Gastroesophageal sphincter (tissue), 4 donors: ENCODE results near the gene PCDHA12. TPM values are rescaled to one million over a fixed set of nuclear protein-coding genes. Genes with fewer than 3 reads are reported as not detected.
A peak's percentile ranks its signal among the peaks of the same experiment; 100 is the strongest.

Experiments
- ATAC-seq: fragments of 150-250 bp; one replicate; pipeline ENCODE4 v1.9.1; 2016; ENCODE audit warnings: mild to moderate bottlenecking, moderate library complexity
- H3K27ac ChIP-seq, 4 donors: fragments of 200-600 bp; sonication (generic) in 3 of 4; 1 replicate in 3 of 4; 2 replicates in 1 of 4; pipeline ENCODE4 v1.5.1; 2016 to 2019
- H3K27me3 ChIP-seq: fragments of 200-600 bp; sonication (generic); one replicate; pipeline ENCODE4 v1.5.1; 2019
- H3K36me3 ChIP-seq, 2 donors: fragments of 200-600 bp; sonication (generic); one replicate each; pipeline ENCODE4 v1.5.1; 2019; ENCODE audit warnings: control low read depth in 1 of 2
- H3K4me1 ChIP-seq, 3 donors: fragments of 200-600 bp; sonication (generic); 1 replicate in 2 of 3; 2 replicates in 1 of 3; pipeline ENCODE4 v1.5.1; 2016 to 2019; ENCODE audit warnings: control low read depth in 2 of 3
- H3K4me3 ChIP-seq, 2 donors: fragments of 200-600 bp; sonication (generic); one replicate each; pipeline ENCODE4 v1.5.1; 2019; ENCODE audit warnings: mild to moderate bottlenecking in 1 of 2, moderate library complexity in 1 of 2
- H3K9me3 ChIP-seq, 3 donors: fragments of 200-600 bp; sonication (generic); one replicate each; pipeline ENCODE4 v1.5.1; 2017 to 2019; ENCODE audit warnings: control low read depth in 2 of 3
- EP300 ChIP-seq: sonication (generic); formaldehyde crosslinking; IDR thresholded peaks from one replicate; pipeline ENCODE4 v1.6.1; 2017; ENCODE audit warnings: antibody characterized with exemption, mild to moderate bottlenecking
- POLR2A ChIP-seq, 2 donors: fragments of 450-650 bp; IDR thresholded peaks; one replicate each; pipeline ENCODE4 v1.6.1; 2017; ENCODE audit warnings: antibody characterized with exemption in 2 of 2, mild to moderate bottlenecking in 2 of 2, moderate library complexity in 1 of 2
- POLR2AphosphoS5 ChIP-seq: sonication (generic); formaldehyde crosslinking; IDR thresholded peaks from one replicate; pipeline ENCODE4 v1.6.1; 2017; ENCODE audit warnings: antibody characterized with exemption
- WGBS, 2 donors: methylation state at CpG; one replicate each; pipeline ENCODE4 v1.1.5; 2018; ENCODE audit warnings: low coverage in 1 of 2; 5-methylcytosine and 5-hydroxymethylcytosine counted together
- total RNA-seq, 4 donors: library from RNA; depleted of rRNA; stranded (reverse); fragments of >200 nt; gene quantifications; one replicate each; pipeline ENCODE4 v1.1.0, GENCODE V29; 2016
- TF ChIP-seq, protein P1 (sequence below), 4 experiments: fragments of 200-600 bp in 2 of 4; fragments of 450-650 bp in 2 of 4; sonication (generic) in 1 of 4; IDR thresholded peaks; one replicate each; pipeline ENCODE4 v1.5.1; 2017 to 2019; ENCODE audit warnings: antibody characterized with exemption in 4 of 4, mild to moderate bottlenecking in 2 of 4, moderate library complexity in 2 of 4

The PCDHA12 gene
- total RNA-seq, 4 donors from 2014 or later, result 0.54 to 4.7 (median 1.5) TPM

DNA sequence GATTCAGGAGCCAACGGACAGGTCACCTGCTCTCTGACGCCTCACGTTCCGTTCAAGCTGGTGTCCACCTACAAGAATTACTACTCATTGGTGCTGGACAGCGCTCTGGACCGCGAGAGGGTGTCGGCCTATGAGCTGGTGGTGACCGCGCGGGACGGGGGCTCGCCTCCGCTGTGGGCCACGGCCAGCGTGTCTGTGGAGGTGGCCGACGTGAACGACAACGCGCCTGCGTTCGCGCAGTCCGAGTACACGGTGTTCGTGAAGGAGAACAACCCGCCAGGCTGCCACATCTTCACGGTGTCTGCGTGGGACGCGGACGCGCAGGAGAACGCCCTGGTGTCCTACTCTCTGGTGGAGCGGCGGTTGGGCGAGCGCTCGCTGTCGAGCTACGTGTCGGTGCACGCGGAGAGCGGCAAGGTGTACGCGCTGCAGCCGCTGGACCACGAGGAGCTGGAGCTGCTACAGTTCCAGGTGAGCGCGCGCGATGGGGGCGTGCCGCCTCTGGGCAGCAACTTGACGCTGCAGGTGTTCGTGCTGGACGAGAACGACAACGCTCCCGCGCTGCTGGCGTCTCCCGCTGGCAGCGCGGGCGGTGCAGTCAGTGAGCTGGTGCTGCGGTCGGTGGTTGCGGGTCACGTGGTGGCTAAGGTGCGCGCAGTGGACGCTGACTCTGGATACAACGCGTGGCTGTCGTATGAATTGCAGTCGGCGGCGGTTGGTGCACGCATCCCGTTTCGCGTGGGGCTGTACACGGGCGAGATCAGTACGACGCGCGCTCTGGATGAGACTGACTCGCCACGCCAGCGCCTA is 17.7 kb upstream of the PCDHA12 start:
- peaks cover 0 to 71% (median 0%) of the 10 kb centered on the region in 3 donors for H3K9me3 ChIP-seq
- H3K4me1 ChIP-seq, result no peaks in the 10 kb centered on the region
- 35 to 55% methylated on average over 4 to 19 of the region's 94 CpGs for WGBS, 2 donors
- no peak overlapping the region for H3K27ac ChIP-seq
- ATAC-seq, result no peak
- no peaks in the 10 kb centered on the region for H3K36me3 ChIP-seq
- H3K27me3 ChIP-seq, result peaks cover 86% of the 10 kb centered on the region
- H3K4me3 ChIP-seq, result no peak overlapping the region
- TF ChIP-seq EP300 (no peak), POLR2AphosphoS5 (no peak), POLR2A (IDR thresholded peaks at IDR 0.05) (no peak)
- TF ChIP-seq, protein P1, sequence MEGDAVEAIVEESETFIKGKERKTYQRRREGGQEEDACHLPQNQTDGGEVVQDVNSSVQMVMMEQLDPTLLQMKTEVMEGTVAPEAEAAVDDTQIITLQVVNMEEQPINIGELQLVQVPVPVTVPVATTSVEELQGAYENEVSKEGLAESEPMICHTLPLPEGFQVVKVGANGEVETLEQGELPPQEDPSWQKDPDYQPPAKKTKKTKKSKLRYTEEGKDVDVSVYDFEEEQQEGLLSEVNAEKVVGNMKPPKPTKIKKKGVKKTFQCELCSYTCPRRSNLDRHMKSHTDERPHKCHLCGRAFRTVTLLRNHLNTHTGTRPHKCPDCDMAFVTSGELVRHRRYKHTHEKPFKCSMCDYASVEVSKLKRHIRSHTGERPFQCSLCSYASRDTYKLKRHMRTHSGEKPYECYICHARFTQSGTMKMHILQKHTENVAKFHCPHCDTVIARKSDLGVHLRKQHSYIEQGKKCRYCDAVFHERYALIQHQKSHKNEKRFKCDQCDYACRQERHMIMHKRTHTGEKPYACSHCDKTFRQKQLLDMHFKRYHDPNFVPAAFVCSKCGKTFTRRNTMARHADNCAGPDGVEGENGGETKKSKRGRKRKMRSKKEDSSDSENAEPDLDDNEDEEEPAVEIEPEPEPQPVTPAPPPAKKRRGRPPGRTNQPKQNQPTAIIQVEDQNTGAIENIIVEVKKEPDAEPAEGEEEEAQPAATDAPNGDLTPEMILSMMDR (IDR thresholded peaks at IDR 0.05), result no peak

DNA sequence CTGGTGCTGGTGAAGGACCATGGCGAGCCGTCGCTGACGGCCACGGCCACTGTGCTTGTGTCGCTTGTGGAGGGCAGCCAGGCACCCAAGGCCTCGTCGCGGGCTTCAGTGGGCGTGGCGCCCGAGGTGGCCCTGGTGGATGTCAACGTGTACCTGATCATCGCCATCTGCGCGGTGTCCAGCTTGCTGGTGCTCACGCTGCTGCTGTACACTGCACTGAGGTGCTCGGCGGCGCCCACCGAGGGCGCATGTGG is 17.2 kb upstream of the PCDHA12 start:
- WGBS, 2 donors, result 40% methylated on average over 2 of the region's 22 CpGs; no CpG with 5 or more reads in 1 of the 2 donors
- no peak for ATAC-seq
- H3K27ac ChIP-seq, result no peak overlapping the region
- H3K4me3 ChIP-seq, result no peak overlapping the region
- H3K9me3 ChIP-seq, result peaks cover 0 to 71% (median 0%) of the 10 kb centered on the region in 3 donors
- no peaks in the 10 kb centered on the region for H3K4me1 ChIP-seq
- no peaks in the 10 kb centered on the region for H3K36me3 ChIP-seq
- peaks cover 86% of the 10 kb centered on the region for H3K27me3 ChIP-seq
- TF ChIP-seq POLR2AphosphoS5 (no peak), POLR2A (IDR thresholded peaks at IDR 0.05) (no peak), EP300 (no peak)
- TF ChIP-seq, protein P1 (IDR thresholded peaks at IDR 0.05), result no peak

DNA sequence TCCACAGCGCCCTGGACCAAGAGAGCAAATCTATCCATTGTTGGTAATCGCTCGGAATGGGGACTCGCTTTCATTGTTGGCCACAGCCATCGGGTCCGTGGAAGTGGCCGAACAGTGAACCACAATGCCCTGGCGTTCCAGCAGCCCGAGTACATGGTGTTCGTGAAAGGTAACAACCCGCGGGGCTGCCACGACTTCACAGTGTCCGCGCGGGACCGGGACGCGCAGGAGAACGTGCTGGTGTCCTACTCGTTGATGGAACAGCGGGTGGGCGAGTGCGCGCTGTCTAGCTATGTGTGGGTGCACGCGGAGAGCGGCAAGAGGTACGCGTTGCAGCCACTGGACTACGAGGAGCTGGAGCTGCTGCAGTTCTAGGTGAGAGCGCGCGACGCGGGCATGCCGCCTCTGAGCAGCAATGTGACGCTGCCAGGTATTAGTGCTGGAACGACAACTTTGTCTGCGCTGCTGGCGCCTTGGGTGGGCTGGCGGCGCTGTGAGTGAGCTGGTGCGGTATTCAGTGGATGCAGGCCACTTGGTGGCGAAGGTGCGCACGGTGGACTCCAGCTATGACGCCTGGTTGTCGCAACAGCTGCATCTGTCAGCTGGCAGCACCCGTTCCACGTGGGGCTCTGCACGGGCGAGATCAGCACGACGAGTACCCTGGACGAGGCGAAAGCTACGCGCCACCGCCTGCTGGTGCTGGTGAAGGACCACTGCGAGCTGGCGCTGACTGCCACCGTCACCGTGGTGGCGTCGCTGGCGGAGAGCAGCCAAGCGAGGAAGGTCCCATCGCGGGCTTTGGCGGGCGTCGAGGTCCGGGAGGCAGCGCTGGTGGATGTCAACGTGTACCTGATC is 12.4 kb upstream of the PCDHA12 start:
- no peak for ATAC-seq
- Histone ChIP-seq H3K27me3 (peaks cover 57% of the 10 kb centered on the region), H3K27ac (no peak overlapping the region), H3K4me1 (no peaks in the 10 kb centered on the region), H3K4me3 (no peak overlapping the region), H3K9me3 (peaks cover 0 to 59% (median 0%) of the 10 kb centered on the region in 3 donors), H3K36me3 (no peaks in the 10 kb centered on the region)
- TF ChIP-seq POLR2AphosphoS5 (no peak), EP300 (no peak), POLR2A (IDR thresholded peaks at IDR 0.05) (no peak)
- TF ChIP-seq, protein P1 (IDR thresholded peaks at IDR 0.05), result no peak
- WGBS, 2 donors, result 41% methylated on average over 8 of the region's 76 CpGs; no CpG with 5 or more reads in 1 of the 2 donors

DNA sequence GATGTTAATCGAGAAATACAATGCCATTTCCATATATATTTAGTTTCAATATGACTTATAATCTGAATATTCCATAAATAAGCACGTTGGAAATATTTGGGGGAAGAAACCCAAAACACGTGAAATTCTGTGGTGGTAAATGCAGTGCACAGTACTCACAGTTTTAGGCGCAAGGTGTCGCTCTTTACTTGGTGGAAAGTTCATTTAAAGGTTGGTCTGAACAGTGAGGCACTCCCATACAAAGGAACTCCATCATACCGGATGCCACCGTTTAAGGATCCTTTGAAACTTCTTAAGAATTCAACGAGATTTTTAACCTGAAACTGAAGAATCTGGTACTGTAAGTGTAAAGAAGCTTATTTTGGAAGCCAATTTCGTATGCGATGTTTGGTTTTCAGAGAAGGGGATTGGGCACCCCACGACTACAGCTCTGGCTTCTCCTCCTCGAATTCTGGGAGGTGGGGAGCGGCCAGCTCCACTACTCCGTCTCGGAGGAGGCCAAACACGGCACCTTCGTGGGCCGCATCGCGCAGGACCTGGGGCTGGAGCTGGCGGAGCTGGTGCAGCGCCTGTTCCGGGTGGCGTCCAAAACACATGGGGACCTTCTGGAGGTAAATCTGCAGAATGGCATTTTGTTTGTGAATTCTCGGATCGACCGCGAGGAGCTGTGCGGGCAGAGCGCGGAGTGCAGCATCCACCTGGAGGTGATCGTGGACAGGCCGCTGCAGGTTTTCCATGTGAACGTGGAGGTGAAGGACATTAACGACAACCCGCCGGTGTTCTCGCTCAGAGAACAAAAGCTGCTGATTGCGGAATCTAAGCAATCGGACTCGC is 6.2 kb upstream of the PCDHA12 start, which contains the start of gene PCDHA11:
PCDHA11 (plus strand) TSS at position 237 of the 834 bp plus-strand sequence; CDS start at position 384, 147 bp downstream.
- Histone ChIP-seq H3K4me3 (peak within 1 kb of the TSS; percentile 12 to 18), H3K36me3 (no peaks in the 10 kb centered on the region), H3K27me3 (peaks cover 61% of the 10 kb centered on the region), H3K27ac (no peak within 1 kb of the TSS), H3K9me3 (peaks cover 0 to 53% (median 0%) of the 10 kb centered on the region in 3 donors), H3K4me1 (no peaks in the 10 kb centered on the region)
- TF ChIP-seq EP300, result no peak
- TF ChIP-seq, protein P1 (IDR thresholded peaks at IDR 0.05), result peak in 1 of 4 experiments; percentile 42
- ATAC-seq, result no peak
- WGBS, 2 donors, result 16 to 22% methylated on average over 15 to 18 of the region's 41 CpGs
